NT2/D1 (cell line): ENCODE measurements around the gene MRPS15.

Experiments
- DNase-seq: peaks from one replicate; pipeline ENCODE4 v3.0.0-alpha.2; 2011; ENCODE audit warnings: low read depth, low spot score
- H3K27me3 ChIP-seq: 2 replicates; pipeline ENCODE4 v1.6.0; 2011; ENCODE audit warnings: mild to moderate bottlenecking; ENCODE audit not compliant: insufficient read length, insufficient read depth
- H3K36me3 ChIP-seq: 2 replicates; pipeline ENCODE4 v1.6.1; 2011; ENCODE audit warnings: mild to moderate bottlenecking, low read length, mixed read lengths; ENCODE audit not compliant: insufficient read depth, insufficient read length
- H3K4me1 ChIP-seq: 2 replicates; pipeline ENCODE4 v1.5.1; 2011; ENCODE audit not compliant: insufficient read depth, insufficient read length
- H3K4me3 ChIP-seq: 2 replicates; pipeline ENCODE4 v1.5.1; 2011; ENCODE audit warnings: low read depth; ENCODE audit not compliant: insufficient read length
- H3K9ac ChIP-seq: 2 replicates; pipeline ENCODE4 v1.6.0; 2011; ENCODE audit warnings: low read depth; ENCODE audit not compliant: insufficient read length
- H3K9me3 ChIP-seq: 2 replicates; pipeline ENCODE4 v1.5.1; 2011; ENCODE audit warnings: mild to moderate bottlenecking, low read length; ENCODE audit not compliant: insufficient read depth
- SUZ12 ChIP-seq: IDR thresholded peaks from 2 replicates; pipeline ENCODE4 v1.6.1; 2011; ENCODE audit not compliant: insufficient read length, insufficient read depth; ENCODE audit errors: extremely low read depth
- YY1 ChIP-seq: IDR thresholded peaks from 2 replicates; pipeline ENCODE4 v1.6.1; 2011; ENCODE audit not compliant: insufficient read length, insufficient read depth
- ZNF274 ChIP-seq: IDR thresholded peaks from 2 replicates; pipeline ENCODE4 v1.6.1; 2011; ENCODE audit warnings: mild to moderate bottlenecking, low read depth, low read length

Gene MRPS15

DNA sequence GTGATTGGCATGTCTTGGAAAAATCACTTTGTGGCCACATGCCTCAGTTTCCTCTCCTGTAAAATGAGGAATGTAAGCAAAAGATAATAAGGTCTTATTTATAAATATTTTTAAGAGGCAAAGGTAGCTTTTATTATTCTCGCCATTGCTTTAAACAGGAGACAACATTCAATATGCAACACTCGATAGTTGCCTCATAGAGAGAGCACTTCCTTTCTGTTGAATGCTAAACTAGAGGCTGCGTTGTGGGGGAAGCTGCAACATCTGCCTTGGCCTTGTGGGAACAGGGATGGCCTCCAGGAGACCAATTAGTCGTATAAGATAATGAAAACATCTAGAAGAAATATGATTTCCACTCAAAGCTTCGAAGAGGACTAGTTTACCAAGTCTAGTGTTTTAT, 17.4 kb downstream of the MRPS15 start:
- TF ChIP-seq ZNF274: no peak
- TF ChIP-seq YY1: no peak
- no peak for TF ChIP-seq SUZ12
- Histone ChIP-seq H3K4me3 (no peak overlapping the region), H3K9me3 (no peaks in the 10 kb centered on the region), H3K36me3 (no peaks in the 10 kb centered on the region), H3K27me3 (no peaks in the 10 kb centered on the region), H3K4me1 (no peaks in the 10 kb centered on the region), H3K9ac (no peak overlapping the region)
- DNase-seq: no peak

DNA sequence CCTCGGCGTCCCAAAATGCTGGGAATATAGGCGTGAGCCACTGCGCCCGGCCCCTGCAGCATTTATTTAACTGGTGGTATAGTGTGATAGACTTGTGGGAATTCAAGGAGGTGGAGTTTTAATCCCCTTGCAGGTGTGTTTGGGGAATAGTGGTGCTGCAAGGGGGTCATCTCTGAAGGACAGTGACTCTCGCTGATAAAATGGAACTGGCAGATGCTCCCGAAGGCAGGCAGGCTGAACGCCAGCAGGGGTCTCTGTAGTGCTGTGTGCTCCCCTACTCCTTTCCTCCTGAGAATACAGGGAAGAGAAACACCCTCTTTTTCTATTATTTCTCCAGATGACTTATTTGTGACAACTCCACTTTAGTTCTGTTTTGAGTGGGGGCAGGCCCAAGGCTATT, 17.9 kb downstream of the MRPS15 start:
- TF ChIP-seq ZNF274 (no peak), YY1 (no peak), SUZ12 (no peak)
- Histone ChIP-seq H3K4me3 (no peak overlapping the region), H3K36me3 (no peaks in the 10 kb centered on the region), H3K9me3 (no peaks in the 10 kb centered on the region), H3K27me3 (no peaks in the 10 kb centered on the region), H3K9ac (no peak overlapping the region), H3K4me1 (no peaks in the 10 kb centered on the region)
- peak; percentile 57 for DNase-seq

DNA sequence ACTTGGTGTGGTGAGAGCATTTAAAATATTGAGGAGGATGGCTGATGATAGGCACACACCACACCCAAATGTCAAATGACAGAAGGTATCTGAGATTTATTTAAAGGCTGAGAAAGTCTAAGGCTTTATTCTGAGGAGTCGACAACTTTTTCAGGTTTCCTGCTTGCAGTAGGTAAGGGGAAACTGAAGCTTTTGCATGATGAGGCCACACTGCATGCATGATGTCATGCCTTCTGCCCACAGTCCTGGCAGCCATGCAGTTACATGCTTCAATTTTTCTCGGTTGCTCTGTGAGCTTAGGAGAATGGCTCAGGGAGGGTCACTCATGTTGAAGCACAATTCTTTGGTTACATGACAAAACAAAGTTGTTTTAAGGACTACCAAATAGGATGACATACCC, 20.9 kb downstream of the MRPS15 start:
- Histone ChIP-seq H3K36me3 (no peaks in the 10 kb centered on the region), H3K27me3 (no peaks in the 10 kb centered on the region), H3K4me3 (no peak overlapping the region), H3K9me3 (no peaks in the 10 kb centered on the region), H3K9ac (no peak overlapping the region), H3K4me1 (no peaks in the 10 kb centered on the region)
- DNase-seq: no peak
- TF ChIP-seq SUZ12 (no peak), ZNF274 (no peak), YY1 (no peak)

DNA sequence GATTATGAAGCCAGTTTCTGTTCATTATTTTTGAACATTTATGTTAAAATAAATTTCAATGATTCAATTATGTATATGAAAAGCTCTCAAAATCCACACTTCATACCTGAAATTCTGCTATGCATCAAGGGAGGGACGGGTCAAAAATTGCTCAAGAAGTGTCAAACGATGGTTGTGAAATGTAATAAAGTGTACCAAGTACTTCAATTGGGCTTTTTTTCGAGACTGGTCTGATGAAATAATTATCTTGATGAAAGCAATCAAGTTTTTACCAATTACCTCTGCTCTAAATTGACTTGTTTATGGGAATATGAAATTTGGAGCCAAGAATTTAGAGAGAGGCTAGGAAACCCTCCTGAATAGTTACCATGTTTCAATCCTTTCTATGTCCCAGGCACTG, 21.8 kb downstream of the MRPS15 start:
- DNase-seq: no peak
- Histone ChIP-seq H3K9me3 (no peaks in the 10 kb centered on the region), H3K9ac (no peak overlapping the region), H3K4me1 (no peaks in the 10 kb centered on the region), H3K36me3 (no peaks in the 10 kb centered on the region), H3K27me3 (no peaks in the 10 kb centered on the region), H3K4me3 (no peak overlapping the region)
- no peak for TF ChIP-seq YY1
- no peak for TF ChIP-seq ZNF274
- no peak for TF ChIP-seq SUZ12

DNA sequence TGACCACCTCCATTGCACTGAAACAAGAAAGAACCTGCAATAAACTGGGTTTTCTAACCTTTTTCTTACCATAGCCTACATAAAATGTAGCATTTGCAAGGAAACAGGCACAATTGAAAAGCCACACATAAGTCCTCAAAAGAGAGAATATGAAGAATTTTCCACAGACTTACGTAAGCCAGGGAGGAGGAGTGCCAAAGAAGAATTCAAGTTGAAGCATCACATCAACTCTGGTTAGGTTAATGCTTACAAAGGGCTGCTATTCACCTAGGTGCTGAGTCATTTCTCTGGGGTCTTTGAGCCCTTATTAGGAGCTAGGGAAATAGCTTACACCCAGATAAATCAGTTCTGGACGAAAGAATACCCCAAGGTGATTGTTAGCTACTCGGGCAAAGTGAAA, 23.5 kb downstream of the MRPS15 start:
- DNase-seq: peak; percentile 16
- no peak overlapping the region for H3K4me3 ChIP-seq
- TF ChIP-seq ZNF274: no peak
- no peak for TF ChIP-seq SUZ12
- TF ChIP-seq YY1: no peak
- H3K9ac ChIP-seq: no peak overlapping the region
- H3K4me1 ChIP-seq: no peaks in the 10 kb centered on the region
- no peaks in the 10 kb centered on the region for H3K9me3 ChIP-seq
- H3K36me3 ChIP-seq: no peaks in the 10 kb centered on the region
- H3K27me3 ChIP-seq: no peaks in the 10 kb centered on the region

DNA sequence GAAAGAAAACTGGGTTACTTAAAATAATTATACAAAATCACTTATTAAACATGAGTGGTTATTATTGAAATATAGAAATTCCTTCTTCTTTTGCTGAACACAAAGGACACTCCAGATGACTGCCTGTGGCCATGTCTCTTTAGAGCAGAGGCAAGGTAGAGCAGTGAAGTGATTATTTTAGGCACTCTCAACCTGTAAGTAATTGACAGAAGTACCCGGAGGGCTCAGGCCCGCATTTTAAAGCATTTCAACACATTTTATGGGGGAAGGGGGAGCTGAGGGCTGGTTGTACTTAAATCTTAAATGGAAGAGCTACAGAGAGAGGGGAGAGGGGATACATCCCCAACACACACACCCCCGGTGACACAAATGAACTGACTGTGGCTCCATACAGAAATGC, 24.1 kb downstream of the MRPS15 start:
- peak; percentile 32 for DNase-seq
- no peaks in the 10 kb centered on the region for H3K27me3 ChIP-seq
- H3K9me3 ChIP-seq: no peaks in the 10 kb centered on the region
- TF ChIP-seq SUZ12 (no peak), ZNF274 (no peak), YY1 (no peak)
- no peak overlapping the region for H3K9ac ChIP-seq
- no peak overlapping the region for H3K4me3 ChIP-seq
- no peaks in the 10 kb centered on the region for H3K4me1 ChIP-seq
- no peaks in the 10 kb centered on the region for H3K36me3 ChIP-seq

DNA sequence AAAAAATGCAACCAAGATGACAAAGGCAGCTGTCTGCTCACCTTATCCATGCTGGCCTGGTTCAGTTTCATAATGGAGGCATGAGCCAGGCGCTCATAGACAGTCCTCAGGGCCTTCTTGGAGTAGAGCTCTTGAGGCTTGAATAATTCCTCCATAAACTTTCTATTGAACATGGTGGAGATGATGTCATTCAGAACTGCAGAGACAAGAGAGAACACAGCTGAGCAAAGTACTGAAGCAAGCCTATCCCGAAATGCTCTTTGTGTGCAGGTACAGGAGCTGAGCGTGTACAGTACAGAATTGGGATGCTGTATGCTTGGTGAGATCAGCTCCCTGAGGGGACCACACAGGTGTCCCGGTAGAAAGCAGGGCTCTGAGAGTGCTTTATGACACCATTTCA, 25.5 kb downstream of the MRPS15 start:
- Histone ChIP-seq H3K4me3 (no peak overlapping the region), H3K9me3 (no peaks in the 10 kb centered on the region), H3K9ac (no peak overlapping the region), H3K4me1 (no peaks in the 10 kb centered on the region), H3K36me3 (no peaks in the 10 kb centered on the region), H3K27me3 (no peaks in the 10 kb centered on the region)
- TF ChIP-seq YY1 (no peak), SUZ12 (no peak), ZNF274 (no peak)
- DNase-seq: no peak

DNA sequence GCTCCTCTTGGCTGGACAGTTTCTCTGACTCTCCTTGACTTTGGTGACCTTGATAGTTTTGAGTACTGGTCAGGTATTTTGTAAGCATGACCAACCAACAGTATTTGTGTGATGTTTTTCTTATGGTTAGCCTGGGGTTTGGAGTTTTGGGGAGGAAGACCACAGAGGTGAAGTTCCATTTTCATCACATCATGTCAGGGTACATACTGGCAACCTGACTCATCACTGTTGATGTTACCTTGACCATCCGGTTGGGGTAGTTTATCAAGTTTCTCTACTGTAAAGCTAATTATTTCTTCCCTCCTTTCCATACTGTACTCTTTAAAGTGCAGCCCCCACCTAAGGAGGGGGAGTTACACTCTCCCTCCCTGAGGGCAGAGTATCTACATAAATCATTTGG, 27.4 kb downstream of the MRPS15 start:
- TF ChIP-seq ZNF274: no peak
- TF ChIP-seq YY1: no peak
- no peak for TF ChIP-seq SUZ12
- no peaks in the 10 kb centered on the region for H3K27me3 ChIP-seq
- no peaks in the 10 kb centered on the region for H3K4me1 ChIP-seq
- no peak overlapping the region for H3K9ac ChIP-seq
- H3K4me3 ChIP-seq: no peak overlapping the region
- peaks cover 2% of the 10 kb centered on the region for H3K36me3 ChIP-seq
- DNase-seq: no peak
- H3K9me3 ChIP-seq: no peaks in the 10 kb centered on the region
